ENCODE measurements around the gene PTPRM.

The PTPRM gene

DNA sequence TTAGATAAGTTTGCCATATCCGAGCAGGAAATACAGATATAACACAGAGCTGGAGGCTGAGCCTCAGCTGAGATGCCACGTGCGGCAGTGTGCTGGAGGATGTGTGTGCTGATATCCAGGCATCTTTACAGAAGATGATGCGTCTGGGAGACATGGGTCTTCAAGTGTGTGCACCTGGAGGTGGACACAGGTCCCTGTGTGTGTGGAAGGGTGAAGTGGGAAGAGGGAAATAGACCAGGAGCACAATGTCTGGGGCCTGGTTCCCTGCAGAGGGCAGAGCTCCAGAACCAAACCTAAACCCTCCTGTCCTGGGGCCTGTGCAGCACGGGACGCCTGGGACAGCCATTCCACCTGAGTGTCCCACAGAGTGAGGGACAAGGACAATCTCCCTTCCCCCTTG lies 861.8 kb downstream of the PTPRM start:
- TF ChIP-seq, protein P1, sequence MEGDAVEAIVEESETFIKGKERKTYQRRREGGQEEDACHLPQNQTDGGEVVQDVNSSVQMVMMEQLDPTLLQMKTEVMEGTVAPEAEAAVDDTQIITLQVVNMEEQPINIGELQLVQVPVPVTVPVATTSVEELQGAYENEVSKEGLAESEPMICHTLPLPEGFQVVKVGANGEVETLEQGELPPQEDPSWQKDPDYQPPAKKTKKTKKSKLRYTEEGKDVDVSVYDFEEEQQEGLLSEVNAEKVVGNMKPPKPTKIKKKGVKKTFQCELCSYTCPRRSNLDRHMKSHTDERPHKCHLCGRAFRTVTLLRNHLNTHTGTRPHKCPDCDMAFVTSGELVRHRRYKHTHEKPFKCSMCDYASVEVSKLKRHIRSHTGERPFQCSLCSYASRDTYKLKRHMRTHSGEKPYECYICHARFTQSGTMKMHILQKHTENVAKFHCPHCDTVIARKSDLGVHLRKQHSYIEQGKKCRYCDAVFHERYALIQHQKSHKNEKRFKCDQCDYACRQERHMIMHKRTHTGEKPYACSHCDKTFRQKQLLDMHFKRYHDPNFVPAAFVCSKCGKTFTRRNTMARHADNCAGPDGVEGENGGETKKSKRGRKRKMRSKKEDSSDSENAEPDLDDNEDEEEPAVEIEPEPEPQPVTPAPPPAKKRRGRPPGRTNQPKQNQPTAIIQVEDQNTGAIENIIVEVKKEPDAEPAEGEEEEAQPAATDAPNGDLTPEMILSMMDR (IDR thresholded peaks at IDR 0.05), result no peak
- DNase-seq, result no peak
- Mint-ChIP-seq H3K36me3 (ENCODE audit: low read depth) (no peaks in the 10 kb centered on the region), H3K4me1 (peaks cover 21% of the 10 kb centered on the region), H3K27ac (no peak overlapping the region), H3K4me3 (no peak overlapping the region), H3K9me3 (no peaks in the 10 kb centered on the region), H3K27me3 (ENCODE audit: low read depth, poor library complexity) (peaks cover 3% of the 10 kb centered on the region)

DNA sequence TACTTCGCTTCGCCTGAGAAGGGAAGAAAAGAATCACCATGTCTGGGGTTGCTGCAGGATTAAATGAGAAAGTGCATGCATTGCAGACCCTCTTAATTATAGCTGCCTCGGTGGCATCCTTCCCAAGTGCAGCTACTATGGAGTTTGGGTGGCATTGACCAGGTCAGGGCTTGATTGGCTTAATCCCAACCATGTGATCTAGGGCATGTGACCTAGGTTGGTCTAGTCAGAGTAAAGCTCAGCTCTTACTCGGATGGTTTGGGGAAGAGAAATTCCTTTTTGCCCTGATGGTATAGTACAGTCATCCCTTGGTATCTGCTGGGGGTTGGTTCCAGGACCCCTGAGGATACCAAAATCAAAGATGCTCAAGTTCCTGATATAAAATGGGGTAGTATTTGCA lies 863.9 kb downstream of the PTPRM start:
- H3K9me3 Mint-ChIP-seq, result no peaks in the 10 kb centered on the region
- DNase-seq, result no peak
- no peaks in the 10 kb centered on the region for H3K36me3 Mint-ChIP-seq (ENCODE audit: low read depth)
- H3K27ac Mint-ChIP-seq, result no peak overlapping the region
- H3K4me3 Mint-ChIP-seq, result no peak overlapping the region
- peaks cover 5% of the 10 kb centered on the region for H3K4me1 Mint-ChIP-seq
- TF ChIP-seq, protein P1 (IDR thresholded peaks at IDR 0.05), result no peak
- peaks cover 3% of the 10 kb centered on the region for H3K27me3 Mint-ChIP-seq (ENCODE audit: low read depth, poor library complexity)

DNA sequence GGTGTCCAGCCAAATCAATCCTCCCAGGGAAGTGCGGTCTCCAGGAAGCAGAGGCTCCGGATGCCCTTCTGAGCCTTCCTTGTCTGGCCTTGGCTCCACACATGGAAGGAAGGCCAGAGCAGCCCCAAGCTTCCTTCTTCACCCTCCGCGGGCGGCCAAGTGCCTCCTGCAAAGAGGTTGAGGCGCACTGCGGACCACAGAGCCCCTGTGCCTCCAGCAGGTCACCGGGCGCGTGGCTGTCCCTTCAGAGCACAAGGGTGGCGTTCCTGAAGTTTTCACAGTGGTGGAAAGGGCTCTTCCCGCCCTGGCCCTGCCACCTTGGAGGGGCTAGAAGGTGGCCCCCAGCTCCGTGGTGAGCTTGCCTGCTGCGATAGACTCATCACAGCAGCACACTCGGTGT lies 866.2 kb downstream of the PTPRM start:
- H3K27ac Mint-ChIP-seq, result no peak overlapping the region
- TF ChIP-seq, protein P1 (IDR thresholded peaks at IDR 0.05), result no peak
- no peaks in the 10 kb centered on the region for H3K36me3 Mint-ChIP-seq (ENCODE audit: low read depth)
- H3K27me3 Mint-ChIP-seq (ENCODE audit: low read depth, poor library complexity), result peaks cover 14% of the 10 kb centered on the region
- H3K4me1 Mint-ChIP-seq, result peaks cover under 1% of the 10 kb centered on the region
- H3K4me3 Mint-ChIP-seq, result no peak overlapping the region
- DNase-seq, result no peak
- no peaks in the 10 kb centered on the region for H3K9me3 Mint-ChIP-seq

DNA sequence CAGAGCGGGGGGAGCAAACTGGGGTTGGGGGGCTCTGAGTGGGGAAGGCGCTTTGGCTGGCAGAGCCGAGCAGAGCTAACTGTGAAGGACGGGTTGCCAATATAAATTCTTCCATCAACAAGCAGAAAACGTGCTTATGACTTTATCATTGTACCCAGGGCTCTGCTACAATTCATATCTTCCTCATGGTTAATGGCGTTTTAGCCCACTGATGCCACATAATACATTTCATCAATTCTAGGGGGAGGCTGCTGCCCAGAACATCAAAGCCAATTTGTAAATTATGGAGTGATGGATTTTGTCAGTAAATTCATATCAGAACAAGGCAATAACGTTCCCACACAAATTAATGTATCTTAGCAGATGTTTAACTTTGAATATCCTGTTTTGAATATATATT lies 866.7 kb downstream of the PTPRM start:
- Mint-ChIP-seq H3K27me3 (ENCODE audit: low read depth, poor library complexity) (peaks cover 14% of the 10 kb centered on the region), H3K4me3 (no peak overlapping the region), H3K4me1 (no peaks in the 10 kb centered on the region), H3K27ac (no peak overlapping the region), H3K36me3 (ENCODE audit: low read depth) (no peaks in the 10 kb centered on the region), H3K9me3 (no peaks in the 10 kb centered on the region)
- DNase-seq, result no peak
- TF ChIP-seq, protein P1 (IDR thresholded peaks at IDR 0.05), result no peak

DNA sequence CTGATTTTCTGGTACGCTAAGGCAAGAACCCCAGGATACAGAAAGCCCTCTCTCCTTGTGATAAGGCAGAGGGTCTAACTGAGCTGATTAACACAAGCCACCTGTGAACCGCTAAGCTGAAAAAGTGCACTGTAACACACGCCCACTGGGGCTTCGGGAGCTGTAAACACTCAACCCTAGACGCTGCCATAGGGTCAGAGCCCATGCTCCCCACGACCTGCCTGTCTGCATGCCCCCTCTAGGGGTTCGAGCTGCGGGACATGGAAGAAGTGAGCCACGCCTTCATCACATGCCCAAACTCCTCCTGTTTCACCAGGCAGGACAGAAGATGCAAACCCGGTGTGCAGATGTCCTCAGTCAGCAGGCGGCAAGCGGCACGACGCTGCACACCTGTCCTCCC lies 868.3 kb downstream of the PTPRM start:
- Mint-ChIP-seq H3K4me3 (no peak overlapping the region), H3K27ac (no peak overlapping the region), H3K36me3 (ENCODE audit: low read depth) (no peaks in the 10 kb centered on the region), H3K27me3 (ENCODE audit: low read depth, poor library complexity) (peaks cover 14% of the 10 kb centered on the region), H3K9me3 (peaks cover 12% of the 10 kb centered on the region), H3K4me1 (no peaks in the 10 kb centered on the region)
- TF ChIP-seq, protein P1 (IDR thresholded peaks at IDR 0.05), result no peak
- DNase-seq, result no peak

GRCh38 chr18:8439055-8439454 lies 871.9 kb downstream of the PTPRM start:
- peaks cover 29% of the 10 kb centered on the region for H3K9me3 Mint-ChIP-seq
- no peak for DNase-seq
- H3K27ac Mint-ChIP-seq, result no peak overlapping the region
- H3K27me3 Mint-ChIP-seq (ENCODE audit: low read depth, poor library complexity), result peaks cover 14% of the 10 kb centered on the region
- H3K4me3 Mint-ChIP-seq, result no peak overlapping the region
- H3K4me1 Mint-ChIP-seq, result no peaks in the 10 kb centered on the region
- peaks cover 8% of the 10 kb centered on the region for H3K36me3 Mint-ChIP-seq (ENCODE audit: low read depth)
- TF ChIP-seq, protein P1 (IDR thresholded peaks at IDR 0.05), result no peak
